CD4-positive, alpha-beta T cell treated with Interleukin-6 for 4 hours (primary cell): ENCODE results near the gene LRRC23.
A peak's percentile ranks its signal among the peaks of the same experiment; 100 is the strongest.

Experiments
- DNase-seq: peaks from one replicate; pipeline ENCODE4 v3.0.0-alpha.2; 2020; ENCODE audit warnings: mixed read lengths

Gene LRRC23

GRCh38 chr12:6944381-6945186, 40.0 kb downstream of the LRRC23 start:
- peak; percentile 90 for DNase-seq

- DNase-seq: no peak
These were observed 41.0 kb downstream of the LRRC23 start for GRCh38 chr12:6945613-6946012.

GRCh38 chr12:6946033-6946919, 41.7 kb downstream of the LRRC23 start:
- peak; percentile 72 for DNase-seq

- no peak for DNase-seq
These were observed 42.3 kb downstream of the LRRC23 start for GRCh38 chr12:6946920-6947374.

- DNase-seq: no peak
These were observed 43.0 kb downstream of the LRRC23 start for GRCh38 chr12:6947615-6948014.

GRCh38 chr12:6948873-6949594, 44.4 kb downstream of the LRRC23 start:
- peak; percentile 54 for DNase-seq

- DNase-seq: peak; percentile 45
These were observed 45.8 kb downstream of the LRRC23 start for GRCh38 chr12:6950401-6950801.

GRCh38 chr12:6950811-6951540, 46.4 kb downstream of the LRRC23 start, which contains the start of gene PTPN6:
TSS of gene PTPN6 (plus strand) at chr12:6951356. CDS start at chr12:6951513, 157 bp downstream.
- DNase-seq: peak; percentile 76

GRCh38 chr12:6951551-6952120, 47.0 kb downstream of the LRRC23 start:
- peak; percentile 44 for DNase-seq

- DNase-seq: peak; percentile 33
These were observed 47.7 kb downstream of the LRRC23 start for GRCh38 chr12:6952121-6952862.

GRCh38 chr12:6952863-6953441, 48.3 kb downstream of the LRRC23 start:
- no peak for DNase-seq

- peak; percentile 69 for DNase-seq
These were observed 49.1 kb downstream of the LRRC23 start for GRCh38 chr12:6953442-6954315.

- no peak for DNase-seq
These were observed 49.9 kb downstream of the LRRC23 start for GRCh38 chr12:6954316-6955107.

GRCh38 chr12:6955108-6956020, 50.7 kb downstream of the LRRC23 start:
- DNase-seq: no peak

GRCh38 chr12:6956021-6956727, 51.6 kb downstream of the LRRC23 start:
- DNase-seq: no peak

- peak; percentile 37 for DNase-seq
These were observed 52.6 kb downstream of the LRRC23 start for GRCh38 chr12:6957151-6957701.
